Fibroblast of lung (primary cell): ENCODE results near the gene VSIR.

Experiments used
- CTCF ChIP-seq, 2 donors: IDR thresholded peaks in 1 of 2; conservative IDR thresholded peaks in 1 of 2; 1 replicate in 1 of 2; 2 replicates in 1 of 2; pipeline ENCODE4 v1.5.1; 2011 to 2012; ENCODE audit warnings: low read length in 2 of 2, control low read depth in 1 of 2, inconsistent platforms in 1 of 2, low read depth in 1 of 2, mild to moderate bottlenecking in 1 of 2
- EZH2 ChIP-seq: IDR thresholded peaks from 2 replicates; pipeline ENCODE4 v1.5.1; 2012; ENCODE audit warnings: low read length, control low read depth, mild to moderate bottlenecking; ENCODE audit errors: missing control alignments

DNA sequence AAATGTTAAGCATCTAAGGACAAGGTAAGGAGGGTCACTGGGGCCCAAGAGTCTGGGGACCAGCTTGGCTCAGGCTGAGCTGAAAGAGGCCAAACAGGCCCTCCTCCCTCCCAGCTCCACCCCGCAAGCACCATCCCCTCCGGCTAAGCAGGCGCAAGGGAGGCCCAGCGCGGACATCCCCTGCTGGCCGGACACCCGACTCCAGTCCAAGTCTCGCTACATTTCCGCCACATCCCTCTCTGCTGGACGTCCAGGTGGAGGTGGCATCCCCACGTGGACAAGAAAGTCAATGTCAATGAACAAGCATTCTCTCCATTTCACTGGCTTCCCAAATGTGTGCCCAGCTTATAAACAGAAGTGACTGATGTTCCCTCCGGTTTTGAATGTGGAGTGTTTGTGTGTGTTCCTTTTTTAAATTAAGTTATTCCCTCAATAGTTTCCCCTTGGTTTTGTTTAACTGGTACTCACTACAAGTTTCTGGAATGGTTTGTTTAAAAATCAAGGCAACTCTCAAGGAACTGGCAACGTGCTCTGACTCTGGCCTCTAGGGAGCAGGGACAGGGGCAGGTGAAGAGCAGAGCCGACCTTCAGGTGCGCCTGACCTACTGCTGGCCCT lies 42.3 kb upstream of the VSIR start:
- TF ChIP-seq CTCF (conservative IDR thresholded peaks at IDR 0.05 in 1 of 2, IDR thresholded peaks at IDR 0.05 in 1 of 2; ENCODE audit: low read depth in 1 of 2, low read length in 2 of 2) = no peak
- no peak for TF ChIP-seq EZH2
